ENCODE results near the gene PSTPIP1.

Gene PSTPIP1

DNA sequence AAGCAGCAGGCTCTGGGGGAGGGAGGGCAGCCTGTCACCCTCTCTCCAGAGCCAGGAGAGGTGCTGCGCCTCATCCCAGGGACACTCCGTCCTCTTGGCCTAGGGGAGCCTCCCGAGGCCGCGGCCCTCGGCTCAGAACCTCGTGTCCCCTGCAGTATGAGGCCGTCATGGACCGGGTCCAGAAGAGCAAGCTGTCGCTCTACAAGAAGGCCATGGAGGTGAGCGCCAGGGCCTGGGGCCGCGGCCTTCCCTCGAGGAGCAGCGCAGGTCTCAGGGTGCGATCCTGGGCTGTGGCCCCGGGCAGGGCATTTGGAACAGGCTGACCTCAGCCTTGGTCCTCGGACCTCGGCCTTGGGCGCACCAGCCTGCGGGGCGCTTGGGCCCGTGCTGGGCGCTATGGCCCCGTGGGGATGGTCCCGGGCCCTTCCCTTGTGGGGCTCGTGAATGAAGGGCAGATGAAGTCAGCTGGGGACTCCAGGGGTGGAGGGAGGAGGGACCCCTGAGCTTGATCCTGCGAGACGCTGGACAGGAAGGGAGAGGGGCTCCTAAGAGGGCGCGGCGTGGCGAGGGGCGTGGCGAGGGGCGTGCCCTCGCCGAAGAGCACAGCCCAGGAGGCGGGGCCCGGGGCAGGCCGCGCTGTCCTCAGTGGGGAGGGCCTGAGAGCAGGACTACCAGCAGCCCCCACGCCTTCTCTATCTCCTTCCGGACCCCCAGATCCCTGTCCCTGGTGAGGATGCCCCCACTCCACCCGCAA is 32.9 kb downstream of the PSTPIP1 start:
- no peak for DNase-seq (ENCODE audit: low read depth, low spot score)
- POLR2A ChIA-PET, result no interaction called here
- H3K4me3 ChIP-seq (ENCODE audit: low read depth, low read length), result 0 out of 2 replicates have a peak overlapping the region, but pooled peaks have one; percentile 8
- TF ChIP-seq, protein P1, sequence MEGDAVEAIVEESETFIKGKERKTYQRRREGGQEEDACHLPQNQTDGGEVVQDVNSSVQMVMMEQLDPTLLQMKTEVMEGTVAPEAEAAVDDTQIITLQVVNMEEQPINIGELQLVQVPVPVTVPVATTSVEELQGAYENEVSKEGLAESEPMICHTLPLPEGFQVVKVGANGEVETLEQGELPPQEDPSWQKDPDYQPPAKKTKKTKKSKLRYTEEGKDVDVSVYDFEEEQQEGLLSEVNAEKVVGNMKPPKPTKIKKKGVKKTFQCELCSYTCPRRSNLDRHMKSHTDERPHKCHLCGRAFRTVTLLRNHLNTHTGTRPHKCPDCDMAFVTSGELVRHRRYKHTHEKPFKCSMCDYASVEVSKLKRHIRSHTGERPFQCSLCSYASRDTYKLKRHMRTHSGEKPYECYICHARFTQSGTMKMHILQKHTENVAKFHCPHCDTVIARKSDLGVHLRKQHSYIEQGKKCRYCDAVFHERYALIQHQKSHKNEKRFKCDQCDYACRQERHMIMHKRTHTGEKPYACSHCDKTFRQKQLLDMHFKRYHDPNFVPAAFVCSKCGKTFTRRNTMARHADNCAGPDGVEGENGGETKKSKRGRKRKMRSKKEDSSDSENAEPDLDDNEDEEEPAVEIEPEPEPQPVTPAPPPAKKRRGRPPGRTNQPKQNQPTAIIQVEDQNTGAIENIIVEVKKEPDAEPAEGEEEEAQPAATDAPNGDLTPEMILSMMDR (IDR thresholded peaks at IDR 0.05; ENCODE audit: insufficient read depth, low read length, missing control alignments), result no peak
- CTCF ChIA-PET, result interaction anchor here (2.0 to 6.6 kb wide), 3 partner anchors 6 to 516 kb away, joined by 6 to 106 read pairs (median 10); no protein-coding TSS in a partner anchor

DNA sequence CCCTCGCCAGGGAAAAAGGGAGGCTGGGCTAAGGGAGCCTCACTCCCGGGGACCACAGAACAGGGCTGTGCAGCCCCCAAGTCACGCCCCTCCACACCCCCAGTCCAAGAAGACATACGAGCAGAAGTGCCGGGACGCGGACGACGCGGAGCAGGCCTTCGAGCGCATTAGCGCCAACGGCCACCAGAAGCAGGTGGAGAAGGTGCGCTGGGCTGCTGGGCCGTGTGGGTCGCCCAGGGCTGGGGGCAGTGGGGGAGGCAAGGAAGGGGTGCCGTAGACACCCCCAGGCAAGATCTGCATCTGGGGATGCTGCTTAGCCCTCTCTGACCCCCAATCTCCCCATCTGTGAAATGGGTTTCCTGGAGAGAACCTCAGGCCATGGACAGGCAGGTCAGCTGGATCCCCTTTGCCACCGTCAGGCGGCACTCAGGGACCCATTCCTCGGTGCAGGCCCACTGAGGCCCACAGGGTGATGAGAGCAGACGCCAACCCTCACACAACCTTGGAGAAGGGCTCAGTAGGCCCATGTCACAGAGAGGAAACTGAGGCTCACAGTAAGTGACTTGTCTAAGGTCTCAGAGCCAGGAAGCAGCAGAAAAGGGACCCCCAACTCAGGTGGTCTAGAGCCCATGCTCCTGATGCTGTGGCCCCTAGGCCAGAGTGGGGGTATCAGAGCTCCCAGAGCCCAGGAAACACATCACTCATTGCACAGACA is 33.7 kb downstream of the PSTPIP1 start:
- DNase-seq (ENCODE audit: low read depth, low spot score), result no peak
- ChIA-PET POLR2A (no interaction called here), CTCF (interaction anchor here (3.0 kb wide), 1 partner anchor 515 kb away, joined by 10 read pairs; no protein-coding TSS in a partner anchor)
- H3K4me3 ChIP-seq (ENCODE audit: low read depth, low read length), result 0 out of 2 replicates have a peak overlapping the region, but pooled peaks have one; percentile 8
- TF ChIP-seq, protein P1 (IDR thresholded peaks at IDR 0.05; ENCODE audit: insufficient read depth, low read length, missing control alignments), result no peak

DNA sequence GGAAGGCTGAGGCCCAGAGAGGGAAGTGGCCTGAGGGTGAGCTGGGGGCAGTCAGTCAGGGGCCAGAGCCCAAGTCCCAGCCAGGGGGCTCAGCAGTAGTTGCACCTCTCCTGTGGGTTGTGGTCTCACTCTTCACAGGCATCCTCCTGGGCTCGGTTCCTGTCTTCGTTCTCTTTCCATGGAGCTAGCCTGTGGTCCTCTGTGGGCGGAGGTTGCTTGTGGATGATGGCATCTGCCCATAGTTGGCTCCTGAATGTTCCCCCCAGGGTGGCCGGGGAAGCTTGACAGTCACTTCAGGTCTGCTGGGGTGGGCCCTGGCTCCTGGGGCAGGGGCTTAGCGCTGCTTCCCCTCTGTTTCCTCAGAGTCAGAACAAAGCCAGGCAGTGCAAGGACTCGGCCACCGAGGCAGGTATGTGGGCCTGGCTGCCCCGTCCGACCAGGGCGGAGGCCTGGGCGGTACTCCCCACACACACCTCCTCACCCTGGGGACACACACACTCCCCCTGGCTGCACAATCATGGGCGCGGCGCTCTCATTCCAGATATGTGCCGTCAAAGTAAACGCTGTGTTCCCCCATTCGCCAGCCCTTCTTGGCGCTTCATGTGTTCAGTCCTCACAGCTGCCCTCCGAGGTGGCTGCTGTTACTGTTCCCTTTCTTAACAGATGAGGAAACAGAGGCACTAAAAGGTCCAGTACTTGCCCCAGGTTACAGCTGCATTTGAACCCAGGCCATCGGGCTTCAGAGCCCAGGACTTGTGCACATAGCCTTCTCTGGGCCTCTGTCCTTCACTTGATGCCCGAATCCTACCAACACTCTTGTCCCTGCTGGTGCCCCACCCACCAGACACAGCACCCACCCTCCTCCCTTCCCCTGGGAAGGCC is 34.5 kb downstream of the PSTPIP1 start:
- no peak for DNase-seq (ENCODE audit: low read depth, low spot score)
- TF ChIP-seq, protein P1 (IDR thresholded peaks at IDR 0.05; ENCODE audit: insufficient read depth, low read length, missing control alignments), result no peak
- ChIA-PET POLR2A (no interaction called here), CTCF (interaction anchor here (0.8 to 8.8 kb wide), 2 partner anchors 5 to 514 kb away, joined by 4 to 106 read pairs; no protein-coding TSS in a partner anchor)
- no peak overlapping the region for H3K4me3 ChIP-seq (ENCODE audit: low read depth, low read length)

DNA sequence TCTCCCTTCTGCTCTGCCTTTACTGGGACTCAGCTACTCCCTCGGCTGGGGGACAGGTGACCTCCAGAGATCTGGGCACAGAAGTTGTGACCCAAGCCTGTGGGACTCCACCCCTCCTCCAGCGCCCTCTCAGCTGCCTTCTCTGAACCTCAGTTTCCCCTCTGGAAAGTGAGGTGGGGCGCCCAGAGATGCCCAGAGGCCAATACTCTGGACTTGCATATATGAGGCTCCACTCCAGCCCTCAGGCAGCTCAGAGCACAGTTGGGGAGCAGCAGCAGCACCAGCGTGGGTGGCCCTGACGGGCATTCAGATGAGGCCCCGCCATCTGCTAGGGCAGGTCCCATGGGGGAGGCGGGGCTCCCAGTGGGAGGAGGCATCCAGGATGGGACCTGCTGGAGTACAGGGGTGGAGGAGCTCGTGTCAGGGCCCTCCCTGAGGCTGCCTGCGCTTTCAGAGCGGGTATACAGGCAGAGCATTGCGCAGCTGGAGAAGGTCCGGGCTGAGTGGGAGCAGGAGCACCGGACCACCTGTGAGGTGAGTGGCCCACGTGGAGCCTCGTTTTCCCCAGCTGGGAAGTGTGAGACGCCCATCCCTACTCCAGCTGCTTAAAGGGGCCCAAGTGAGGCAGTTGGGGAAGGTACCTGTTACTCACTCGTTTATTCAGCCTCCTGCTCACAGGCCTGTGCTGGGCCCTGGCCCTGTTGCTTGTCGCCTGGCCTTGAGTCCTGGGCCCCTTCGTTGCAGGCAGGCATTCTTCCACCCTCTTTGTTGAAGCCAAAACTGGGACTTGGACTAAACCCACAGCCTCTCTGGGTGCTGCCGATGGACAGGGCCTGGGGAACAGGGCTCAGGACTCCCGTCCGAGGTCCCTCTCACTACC is 35.4 kb downstream of the PSTPIP1 start:
- POLR2A ChIA-PET, result no interaction called here

DNA sequence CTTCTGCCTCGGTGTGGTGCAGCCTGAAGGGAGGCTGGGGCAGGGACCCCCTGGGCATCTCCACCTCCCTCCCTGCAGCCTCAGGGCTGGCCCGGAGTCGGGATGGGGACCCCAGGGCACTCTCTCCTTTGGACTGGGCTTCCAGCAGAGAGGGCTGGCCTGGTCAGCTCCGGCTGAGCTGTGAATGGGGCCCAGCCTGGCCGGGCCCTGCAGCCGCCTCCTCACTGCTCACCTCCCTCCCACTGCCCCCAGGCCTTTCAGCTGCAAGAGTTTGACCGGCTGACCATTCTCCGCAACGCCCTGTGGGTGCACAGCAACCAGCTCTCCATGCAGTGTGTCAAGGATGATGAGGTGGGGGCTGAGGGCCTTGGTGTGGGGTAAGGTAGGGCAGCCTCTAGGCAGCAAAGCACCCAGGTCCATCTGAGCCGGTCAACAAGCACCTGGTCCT is 36.0 kb downstream of the PSTPIP1 start:
- POLR2A ChIA-PET, result no interaction called here
- TF ChIP-seq, protein P1 (IDR thresholded peaks at IDR 0.05; ENCODE audit: insufficient read depth, low read length, missing control alignments), result no peak
- CTCF ChIA-PET, result interaction anchor here (1.0 to 8.8 kb wide), 4 partner anchors 6 to 513 kb away, joined by 3 to 106 read pairs (median 12); no protein-coding TSS in a partner anchor

More for the DNA sequence above, 35.4 kb downstream of the PSTPIP1 start:
- DNase-seq (ENCODE audit: low read depth, low spot score), result no peak
- TF ChIP-seq, protein P1 (IDR thresholded peaks at IDR 0.05; ENCODE audit: insufficient read depth, low read length, missing control alignments), result no peak
- no peak overlapping the region for H3K4me3 ChIP-seq (ENCODE audit: low read depth, low read length)
- CTCF ChIA-PET, result interaction anchor here (0.8 to 8.8 kb wide), 4 partner anchors 6 to 513 kb away, joined by 4 to 106 read pairs (median 12); no protein-coding TSS in a partner anchor

More for the DNA sequence above, 36.0 kb downstream of the PSTPIP1 start:
- DNase-seq (ENCODE audit: low read depth, low spot score), result no peak
- H3K4me3 ChIP-seq (ENCODE audit: low read depth, low read length), result no peak overlapping the region

Data from AG04449 (cell line).